Activated T-helper 1 cell treated with Interleukin-2 at 50 U/mL for 16 hours (primary cell): Measurements from ENCODE around the gene TNXB.
"Not testable (repeated sequence)": the region's sequence is repeated elsewhere in the genome, so short reads cannot be mapped to it uniquely, and the experiment has no call there.

Experiments used
- DNase-seq: peaks from one replicate; pipeline ENCODE4 v3.0.0-alpha.2; 2020; ENCODE audit warnings: low read depth

The TNXB gene

GRCh38 chr6:32085759-32086459 lies 23.2 kb downstream of the TNXB start:
- no peak for DNase-seq

DNA sequence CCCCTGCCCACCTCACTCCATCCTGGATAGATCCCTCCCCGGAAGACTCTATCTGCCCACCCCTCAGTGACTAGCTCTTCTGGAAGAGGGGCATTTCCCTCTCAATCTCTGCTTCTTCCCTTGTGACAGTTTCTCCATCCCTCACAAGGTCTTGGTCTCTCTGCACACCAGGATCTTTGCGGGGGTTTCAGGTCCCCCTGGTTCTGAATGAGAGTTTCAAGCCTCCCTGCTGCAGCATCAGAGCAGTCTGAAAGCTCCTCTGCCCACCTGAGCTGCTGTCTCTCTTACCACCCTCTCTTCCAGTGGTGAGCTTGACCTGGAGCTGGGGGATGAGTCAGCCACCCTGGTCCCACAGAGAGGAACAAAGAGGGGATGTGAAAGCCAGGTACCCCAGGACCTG lies 24.4 kb downstream of the TNXB start:
- DNase-seq = no peak

DNA sequence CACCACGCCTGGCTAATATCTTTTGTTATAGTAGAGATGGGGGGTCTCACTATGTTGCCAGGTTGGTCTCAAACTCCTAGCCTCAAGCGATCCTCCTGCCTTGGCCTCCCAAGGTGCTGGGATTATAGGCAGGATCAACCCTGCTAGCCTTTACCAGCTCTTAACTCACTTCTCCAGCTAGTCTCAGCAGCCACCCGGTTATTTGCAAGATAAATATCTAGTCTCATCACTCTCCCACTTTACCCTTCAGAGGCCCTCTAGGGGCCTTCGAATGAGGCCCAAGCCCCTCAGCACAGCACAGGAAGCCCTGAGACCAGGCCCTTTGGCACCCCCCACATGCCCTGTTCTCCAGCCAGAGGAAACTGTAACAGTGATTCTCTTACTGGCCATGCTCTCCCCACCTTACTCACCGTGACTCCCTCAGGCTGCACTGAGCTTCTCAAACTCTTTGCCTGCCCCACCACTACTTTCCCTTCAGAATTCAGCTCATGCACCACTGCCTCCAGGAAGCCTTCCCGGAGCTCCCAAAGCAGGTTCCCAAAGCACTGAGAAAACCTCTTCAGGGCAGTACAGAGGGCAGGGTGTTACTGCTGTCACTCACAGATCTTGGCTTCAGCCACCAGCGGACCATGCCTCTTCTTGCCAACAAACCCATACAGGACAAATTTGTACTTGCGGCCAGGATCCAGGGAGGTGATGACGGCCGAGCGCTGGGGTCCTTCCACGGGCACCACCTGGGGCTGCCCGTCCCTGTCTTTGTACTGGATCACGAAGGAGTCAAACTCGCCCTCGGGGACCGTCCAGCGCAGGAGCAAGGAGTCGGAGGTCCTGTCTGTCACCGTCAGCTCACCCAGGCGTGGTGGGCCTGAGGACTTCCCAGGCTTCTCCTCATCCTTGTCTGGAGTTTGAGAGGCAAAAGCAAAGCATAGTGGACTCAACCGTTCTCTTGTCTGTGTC lies 25.0 kb downstream of the TNXB start:
- no peak for DNase-seq

DNA sequence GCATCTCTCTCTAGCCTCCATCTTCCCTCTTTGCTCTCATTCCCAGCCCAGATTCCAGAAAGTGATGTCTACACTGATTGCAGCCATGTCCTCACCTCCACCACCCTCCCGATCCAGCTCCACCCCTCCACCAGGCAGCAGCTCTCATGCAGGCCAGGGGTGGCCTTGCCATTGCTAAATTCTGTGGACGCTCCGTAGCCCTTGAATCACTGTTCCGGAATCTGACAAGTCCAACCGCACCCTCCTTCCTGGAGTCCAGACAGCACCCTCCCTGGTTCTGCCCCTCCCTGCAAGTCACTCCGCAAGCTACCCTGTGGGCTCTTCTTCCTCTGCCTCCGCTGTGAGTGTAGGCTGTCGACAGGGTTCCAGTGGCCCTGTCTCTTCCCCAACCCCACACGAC lies 26.2 kb downstream of the TNXB start:
- DNase-seq = no peak

GRCh38 chr6:32082478-32082877 lies 26.7 kb downstream of the TNXB start:
- DNase-seq = no peak

DNA sequence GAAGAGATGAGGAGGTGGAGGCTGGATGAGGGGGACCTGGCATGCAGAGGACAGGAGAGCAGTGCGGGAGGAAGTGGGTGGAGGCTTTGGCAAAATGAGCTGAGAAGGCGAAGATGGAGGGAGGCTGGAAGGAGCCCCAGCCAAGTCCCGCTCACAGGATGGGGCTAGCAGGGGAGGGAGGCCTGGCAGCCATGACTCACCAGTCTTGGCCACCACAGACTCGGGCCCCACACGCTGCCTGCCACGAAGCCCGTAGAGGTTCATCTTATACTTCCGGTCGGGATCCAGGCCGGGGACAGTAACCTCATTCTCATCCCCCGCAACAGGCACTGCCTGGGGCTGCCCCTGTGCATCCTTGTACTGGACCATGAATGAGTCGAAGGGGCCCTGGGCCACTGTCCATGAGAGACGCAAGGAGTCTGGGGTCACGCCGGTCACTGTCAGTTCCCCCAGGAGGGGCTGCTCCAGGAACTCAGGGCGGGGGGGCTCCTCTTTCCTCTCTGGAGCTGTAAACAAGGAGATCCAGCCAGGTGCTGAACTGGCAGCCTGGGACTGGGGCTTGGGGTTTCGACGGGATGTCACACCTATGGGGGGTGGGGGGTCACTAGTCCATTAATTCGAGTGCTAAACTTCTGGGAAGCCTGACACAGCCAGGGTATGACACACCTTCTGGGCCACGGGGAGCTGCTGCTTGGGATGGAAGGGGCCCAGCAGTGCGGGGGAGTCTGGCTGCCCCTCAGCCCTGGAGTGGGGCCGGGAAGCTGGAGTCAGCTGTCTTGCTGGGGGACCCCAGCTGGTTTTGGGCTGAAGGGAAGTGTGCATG lies 27.8 kb downstream of the TNXB start:
- DNase-seq = no peak

DNA sequence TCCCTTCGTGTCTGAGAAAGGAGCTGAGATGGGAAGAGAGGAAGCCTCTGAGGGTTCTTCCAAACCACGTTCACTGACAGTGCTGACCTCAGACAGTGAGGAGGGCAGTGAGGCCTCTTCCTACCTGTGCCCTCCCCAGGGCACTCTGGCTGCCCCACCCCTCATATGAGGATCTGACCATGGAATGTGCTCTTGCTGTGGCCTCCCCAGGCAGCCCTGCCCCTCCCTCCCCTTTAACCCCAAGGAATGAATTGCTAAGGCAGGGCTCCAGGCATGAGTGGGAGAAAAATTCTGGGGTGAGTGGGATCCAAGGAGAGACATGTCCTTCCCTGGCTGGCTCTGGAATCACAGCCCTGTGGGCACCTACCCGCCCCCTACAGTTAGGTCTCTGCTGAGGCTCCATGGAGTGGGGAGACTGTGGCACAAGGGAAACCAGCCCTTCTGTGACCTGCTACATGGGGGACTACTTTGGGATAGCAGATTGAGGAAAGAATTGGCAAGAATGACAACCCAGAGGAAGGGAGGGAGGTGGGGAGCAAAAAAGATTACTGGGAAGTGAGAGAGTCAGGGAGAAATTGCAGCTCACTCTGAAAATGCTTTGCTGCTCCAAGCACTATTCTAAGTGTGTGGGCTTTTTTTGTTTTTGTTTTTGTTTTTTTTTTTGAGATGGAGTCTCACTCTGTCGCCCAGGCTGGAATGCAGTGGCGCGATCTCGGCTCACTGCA lies 29.4 kb downstream of the TNXB start:
- DNase-seq = no peak

DNA sequence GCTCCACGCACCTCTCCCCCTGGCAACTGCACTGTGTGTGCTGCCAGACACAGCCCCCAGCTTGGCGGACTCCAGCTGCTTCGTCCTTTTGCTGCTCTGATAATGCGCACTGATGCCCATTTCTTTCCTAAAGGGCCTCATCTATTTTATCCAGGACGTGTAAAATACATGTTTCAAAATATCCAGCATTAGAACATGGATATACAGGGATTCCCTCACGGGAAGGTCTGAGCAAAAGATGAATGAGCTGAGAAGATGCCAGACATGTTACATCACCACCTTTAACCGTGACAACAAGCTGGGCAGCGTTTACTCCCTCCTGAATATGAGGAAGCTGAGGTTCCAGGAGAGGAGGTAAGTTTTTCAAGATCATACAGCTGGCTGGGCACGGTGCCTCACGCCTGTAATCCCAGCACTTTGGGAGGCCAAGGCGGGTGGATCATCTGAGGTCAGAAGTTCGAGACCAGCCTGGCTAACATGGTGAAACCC lies 32.8 kb downstream of the TNXB start:
- DNase-seq = no peak

DNA sequence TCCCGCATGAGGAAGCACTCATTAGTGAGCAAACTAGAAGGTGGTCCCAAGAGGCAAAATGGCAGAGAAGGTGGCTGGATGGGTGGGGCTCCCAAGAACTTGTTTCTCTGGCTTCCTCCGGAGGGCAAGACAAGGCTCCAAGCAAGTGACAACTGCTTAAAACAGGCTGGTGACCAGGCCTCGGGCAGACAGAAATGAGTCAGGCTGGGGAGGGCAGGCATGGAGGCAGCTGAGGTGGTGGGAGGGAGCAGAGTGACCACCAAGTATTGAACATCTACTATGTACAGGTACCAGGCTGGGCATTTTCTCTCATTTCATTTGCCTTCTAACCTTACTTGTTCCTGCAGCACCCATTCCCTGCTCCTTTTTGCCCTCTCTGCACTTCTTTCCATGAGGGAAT lies 33.4 kb downstream of the TNXB start:
- DNase-seq = no peak

GRCh38 chr6:32074996-32075532 lies 34.1 kb downstream of the TNXB start:
- DNase-seq = no peak

- DNase-seq = no peak
Observed at GRCh38 chr6:32073613-32074012, 35.5 kb downstream of the TNXB start.

DNA sequence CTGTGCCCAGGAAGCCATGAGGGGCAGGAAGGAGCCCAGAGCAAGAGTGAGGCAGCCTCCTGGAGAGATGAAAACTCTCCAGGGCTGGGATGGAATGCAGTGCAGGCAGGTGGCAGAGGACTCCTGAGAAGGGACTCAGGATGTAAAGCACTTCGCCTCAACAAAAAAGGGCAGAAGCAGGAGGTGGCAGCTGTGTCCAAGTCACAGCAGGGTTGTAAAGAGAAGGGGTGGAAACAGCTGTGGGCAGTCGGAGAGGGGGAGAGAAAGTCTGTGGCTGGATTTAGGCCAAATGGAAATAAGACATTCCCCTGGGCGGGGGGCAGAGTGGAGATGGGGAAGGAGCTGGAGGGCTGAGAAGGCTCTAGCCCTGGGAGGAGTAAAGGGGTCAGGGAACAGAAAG lies 36.0 kb downstream of the TNXB start:
- DNase-seq = no peak

DNA sequence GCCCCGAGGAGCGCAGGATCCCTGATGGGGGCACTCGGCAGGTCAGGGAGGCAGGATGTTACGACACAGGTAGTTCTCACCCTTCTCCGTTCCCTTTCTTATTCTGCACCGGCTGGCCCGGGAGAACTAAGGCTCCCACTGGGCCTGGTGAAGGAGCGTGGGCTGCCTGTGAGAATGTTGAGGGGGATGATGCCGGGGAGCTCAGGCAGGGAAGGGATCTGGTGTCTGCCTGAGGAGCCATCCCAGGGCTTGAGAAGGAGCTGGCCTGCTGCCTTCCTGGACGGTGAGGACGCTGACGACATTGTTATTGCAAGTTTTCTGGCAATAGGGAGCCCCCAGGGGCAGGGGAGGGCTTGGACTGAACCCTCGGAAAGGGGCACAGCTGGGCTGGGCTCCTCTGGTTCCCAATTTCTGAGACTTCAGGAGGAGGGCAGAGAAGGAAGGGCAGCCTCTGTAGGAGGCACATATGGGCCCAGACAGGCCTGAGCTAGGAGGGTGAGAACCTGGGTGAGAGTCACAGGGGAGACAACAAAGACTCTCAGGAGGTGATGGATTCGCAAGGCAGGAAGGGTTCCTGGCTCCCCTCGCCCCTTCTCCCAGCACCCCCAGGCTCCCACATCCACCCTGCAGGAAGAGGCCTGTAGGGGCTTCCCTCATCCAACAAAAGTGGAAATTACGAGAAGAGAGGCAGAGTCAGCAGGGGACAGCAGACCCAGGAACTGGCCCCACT lies 38.2 kb downstream of the TNXB start:
- no peak for DNase-seq

GRCh38 chr6:32069878-32070515 lies 39.1 kb downstream of the TNXB start:
- no peak for DNase-seq

GRCh38 chr6:32069460-32069859 lies 39.7 kb downstream of the TNXB start:
- no peak for DNase-seq

DNA sequence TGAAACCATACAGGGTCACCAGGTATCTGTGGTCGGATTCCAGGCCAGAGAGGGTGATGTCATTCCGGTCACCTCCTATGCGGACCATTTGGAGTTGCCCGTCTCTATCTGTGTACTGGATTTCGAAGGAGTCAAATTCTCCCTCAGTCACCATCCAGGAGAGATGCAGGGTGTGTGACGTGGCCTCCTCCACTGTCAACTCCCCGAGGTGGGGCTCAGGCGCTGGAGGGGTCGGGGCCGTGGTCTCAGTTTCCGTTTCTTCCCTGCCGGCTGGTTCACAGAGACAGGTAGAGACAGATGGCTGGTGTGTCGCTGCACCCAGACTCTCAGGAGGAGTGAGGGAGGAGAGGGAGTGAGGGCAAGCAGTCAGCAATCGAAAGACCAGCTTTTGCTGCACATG lies 40.3 kb downstream of the TNXB start:
- no peak for DNase-seq

DNA sequence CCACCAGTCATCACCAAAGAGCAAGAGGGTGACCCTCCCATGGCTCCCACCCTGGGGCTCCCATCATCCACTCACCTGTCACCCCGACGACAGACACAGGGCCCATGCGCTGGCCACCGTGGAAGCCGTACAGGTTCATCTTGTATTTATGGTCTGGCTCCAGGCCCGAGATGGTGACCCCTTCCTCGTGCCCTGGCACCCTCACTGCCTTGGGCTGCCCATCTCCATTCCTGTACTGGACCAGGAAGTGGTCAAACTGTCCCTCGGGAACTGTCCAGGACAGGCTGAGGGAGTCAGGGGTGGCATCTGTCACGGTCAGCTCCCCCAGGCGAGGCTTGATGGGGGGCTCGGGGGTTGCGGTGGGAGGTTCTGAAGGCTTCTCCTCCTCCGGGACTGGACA lies 40.8 kb downstream of the TNXB start:
- DNase-seq = not testable (repeated sequence)

- not testable (repeated sequence) for DNase-seq
Observed at GRCh38 chr6:32067521-32067920, 41.6 kb downstream of the TNXB start.

DNA sequence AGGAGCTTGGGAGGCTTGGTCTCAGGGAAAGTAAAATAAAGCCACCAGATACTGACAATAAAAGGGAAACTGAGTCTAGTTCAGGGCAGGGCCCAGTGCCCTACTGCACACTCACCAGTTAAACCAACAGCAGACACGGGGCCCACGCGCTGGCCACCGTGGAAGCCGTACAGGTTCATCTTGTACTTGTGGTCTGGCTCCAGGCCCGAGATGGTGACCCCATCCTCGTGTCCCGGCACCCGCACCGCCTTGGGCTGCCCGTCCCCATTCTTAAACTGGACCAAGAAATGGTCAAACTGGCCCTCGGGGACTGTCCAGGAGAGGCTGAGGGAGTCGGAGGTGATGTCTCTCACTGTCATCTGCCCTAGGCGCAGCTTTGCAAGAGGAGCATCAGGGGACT lies 44.4 kb downstream of the TNXB start:
- DNase-seq = no peak

- no peak for DNase-seq
Observed at GRCh38 chr6:32060966-32061655, 48.0 kb downstream of the TNXB start.
